GM23248 (cell line): ENCODE measurements around the gene EPN3.

Experiments used
- EZH2 ChIP-seq: fragments of 200-600 bp; sonication (generic); IDR thresholded peaks from 2 replicates; pipeline ENCODE4 v1.6.1; 2018; ENCODE audit warnings: antibody characterized with exemption, mild to moderate bottlenecking; ENCODE audit not compliant: insufficient read depth, poor library complexity, severe bottlenecking
- EZH2phosphoT487 ChIP-seq: fragments of 200-600 bp; sonication (generic); IDR thresholded peaks from 2 replicates; pipeline ENCODE4 v1.6.1; 2018; ENCODE audit warnings: antibody characterized with exemption, moderate library complexity, mild to moderate bottlenecking, low read depth; ENCODE audit not compliant: insufficient read depth

DNA sequence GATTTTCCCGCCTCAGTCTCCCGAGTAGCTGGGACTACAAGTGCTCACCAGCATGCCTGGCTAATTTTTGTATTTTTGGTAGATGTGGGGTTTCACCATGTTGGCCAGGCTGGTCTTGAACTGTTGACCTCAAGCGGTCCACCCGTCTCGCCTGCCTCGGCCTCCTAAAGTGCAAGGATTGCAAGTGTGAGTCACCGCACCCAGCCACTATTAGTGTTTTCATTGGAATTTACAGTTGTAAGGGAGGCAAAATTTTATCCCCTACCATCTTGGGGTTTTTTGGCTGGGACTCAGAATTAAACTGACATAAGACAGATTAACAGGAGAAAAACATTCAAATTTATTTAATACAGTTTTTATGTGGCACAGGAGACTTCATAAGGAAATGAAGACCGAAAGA is 36.6 kb upstream of the EPN3 start:
- TF ChIP-seq EZH2 (no peak), EZH2phosphoT487 (no peak)
